Putamen (tissue), 1 donor: ENCODE results near the gene AMN1.
A peak's percentile ranks its signal among the peaks of the same experiment; 100 is the strongest.
"Not testable (repeated sequence)": the region's sequence is repeated elsewhere in the genome, so short reads cannot be mapped to it uniquely, and the experiment has no call there.

ENCODE experiments used
- DNase-seq: peaks from one replicate; pipeline ENCODE4 v3.0.0-alpha.2; 2016; ENCODE audit warnings: low spot score

AMN1 gene

GRCh38 chr12:31728917-31729640, at the start of gene AMN1:
AMN1 (minus strand) TSS chr12:31729021; CDS start chr12:31729008, 13 bp downstream.
- peak; percentile 98 for DNase-seq

DNA sequence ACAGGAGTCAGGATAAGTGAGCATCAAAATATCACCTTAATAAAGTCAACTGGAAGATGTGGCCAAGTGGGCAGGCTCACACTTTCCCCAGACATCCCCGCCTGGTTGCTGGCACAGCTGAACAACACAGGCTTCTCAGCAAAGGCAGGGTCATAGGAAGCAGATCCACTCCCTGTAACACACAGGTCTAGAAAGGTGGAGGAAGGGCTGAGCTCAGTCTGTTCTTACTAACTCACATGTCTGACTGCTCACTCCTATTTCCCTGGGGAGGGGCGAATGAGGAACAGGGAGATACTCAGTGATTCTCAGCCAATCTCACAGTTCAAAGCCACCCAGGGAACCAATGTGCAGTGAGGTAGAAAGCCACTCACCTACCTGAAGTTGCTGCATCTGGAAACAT, 45.0 kb upstream of the AMN1 start:
- DNase-seq = no peak

DNA sequence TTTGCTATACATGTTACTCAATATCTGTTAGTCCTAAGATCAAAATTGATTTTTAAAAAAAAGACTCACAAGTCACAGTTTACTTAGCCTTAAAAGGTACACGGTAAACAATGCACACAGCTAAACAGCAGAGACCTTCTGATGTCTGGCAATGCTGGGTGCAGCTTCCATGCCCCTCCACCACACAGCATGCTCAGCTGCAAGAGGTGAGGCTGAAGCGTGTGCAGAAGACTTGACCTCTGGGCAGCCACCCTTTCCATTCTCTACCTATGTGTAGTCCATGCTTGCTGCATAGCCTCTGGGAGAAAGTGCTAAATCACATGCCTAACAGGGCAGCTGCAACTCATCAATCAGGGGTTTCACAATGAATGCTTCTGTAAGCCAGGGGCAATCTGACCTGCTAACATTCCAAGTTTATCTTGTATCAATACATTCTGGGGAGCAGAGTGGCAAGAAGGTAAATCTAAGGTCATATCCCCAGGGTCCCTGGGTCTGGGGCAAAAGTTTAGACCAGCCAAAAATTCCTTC, 44.5 kb upstream of the AMN1 start:
- DNase-seq = no peak

DNA sequence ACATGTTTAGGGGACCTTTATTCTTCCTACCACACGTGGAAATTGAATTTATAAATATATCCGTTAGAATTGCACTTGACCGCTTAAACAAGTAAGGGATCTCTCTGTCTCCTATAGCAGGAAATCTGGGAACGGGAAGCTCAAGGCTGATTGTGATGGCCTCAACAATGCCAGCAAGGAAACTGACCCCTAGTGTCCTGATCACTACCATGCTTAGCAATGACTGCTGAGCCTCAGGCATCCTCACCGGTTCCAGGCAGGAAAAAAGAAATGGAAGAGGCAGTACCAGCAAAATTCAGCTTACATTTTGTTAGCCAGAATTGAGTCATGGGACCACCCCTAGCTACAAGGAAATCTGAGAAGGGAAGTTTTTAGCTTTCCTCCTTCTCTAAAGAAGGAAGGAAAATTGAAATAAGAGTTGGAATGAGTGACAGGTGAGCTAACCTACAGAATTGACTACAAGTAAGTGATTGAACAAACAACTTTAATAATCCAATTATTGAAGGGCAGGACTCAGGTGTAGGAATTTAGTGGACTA, 43.9 kb upstream of the AMN1 start:
- no peak for DNase-seq

- DNase-seq = no peak
Observed at GRCh38 chr12:31772186-31772585, 43.4 kb upstream of the AMN1 start.

DNA sequence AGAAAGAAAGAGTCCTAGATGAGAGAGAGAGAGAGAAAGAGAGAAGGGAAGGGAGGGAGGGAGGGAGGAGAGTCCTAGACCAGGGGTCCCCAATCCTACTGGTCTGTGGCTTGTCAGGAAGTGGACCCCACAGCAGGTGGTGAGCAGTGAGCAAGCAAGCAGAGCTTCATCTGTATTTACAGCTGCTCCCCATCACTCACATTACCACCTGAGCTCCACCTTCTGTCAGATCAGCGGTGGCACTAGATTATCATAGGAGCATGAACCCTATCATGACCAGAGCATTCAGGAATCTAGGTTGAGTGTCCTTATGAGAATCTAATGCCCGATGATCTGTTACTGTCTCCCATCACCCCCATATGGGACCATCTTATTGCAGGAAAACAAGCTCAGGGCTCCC, 39.2 kb upstream of the AMN1 start:
- no peak for DNase-seq

- DNase-seq = no peak
Observed at GRCh38 chr12:31765931-31766330, 37.1 kb upstream of the AMN1 start.

- no peak for DNase-seq
Observed at GRCh38 chr12:31759632-31760459, 31.0 kb upstream of the AMN1 start.

DNA sequence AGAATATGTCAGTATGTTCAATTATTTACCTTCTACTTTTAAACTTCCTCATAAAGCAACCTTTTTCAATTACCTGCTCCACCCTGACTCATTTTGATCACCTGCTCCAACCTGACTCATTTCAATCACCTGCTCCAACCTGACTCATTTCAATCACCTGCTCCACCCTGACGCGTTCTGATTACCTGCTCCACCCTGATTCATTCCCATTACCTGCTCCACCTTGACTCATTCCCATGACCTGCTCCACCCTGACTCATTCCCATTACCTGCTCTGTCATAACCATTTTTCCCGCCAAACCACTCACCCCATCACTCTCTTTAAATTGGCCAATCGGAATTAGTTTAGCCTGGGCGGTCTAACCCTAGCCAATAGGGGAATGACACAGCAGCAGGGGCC, 29.5 kb upstream of the AMN1 start:
- DNase-seq = not testable (repeated sequence)

- no peak for DNase-seq
Observed at GRCh38 chr12:31756977-31757420, 28.2 kb upstream of the AMN1 start.

GRCh38 chr12:31752450-31752849, 23.6 kb upstream of the AMN1 start:
- DNase-seq = no peak

GRCh38 chr12:31751085-31751484, 22.3 kb upstream of the AMN1 start:
- no peak for DNase-seq

DNA sequence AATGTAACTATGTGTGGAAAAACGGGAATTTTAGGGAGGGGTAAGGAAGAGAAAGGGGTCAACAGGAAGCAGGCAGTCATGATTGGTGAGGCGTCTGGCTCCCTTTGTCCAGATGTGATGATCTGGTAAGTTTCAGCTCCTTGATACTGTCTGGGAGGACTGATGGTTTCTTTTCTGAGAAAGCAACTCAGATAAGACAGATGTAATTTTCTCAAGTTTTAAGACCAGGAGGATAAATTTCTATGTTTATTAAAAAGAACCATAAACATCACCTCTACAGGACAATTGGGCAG, 21.9 kb upstream of the AMN1 start:
- DNase-seq = no peak

DNA sequence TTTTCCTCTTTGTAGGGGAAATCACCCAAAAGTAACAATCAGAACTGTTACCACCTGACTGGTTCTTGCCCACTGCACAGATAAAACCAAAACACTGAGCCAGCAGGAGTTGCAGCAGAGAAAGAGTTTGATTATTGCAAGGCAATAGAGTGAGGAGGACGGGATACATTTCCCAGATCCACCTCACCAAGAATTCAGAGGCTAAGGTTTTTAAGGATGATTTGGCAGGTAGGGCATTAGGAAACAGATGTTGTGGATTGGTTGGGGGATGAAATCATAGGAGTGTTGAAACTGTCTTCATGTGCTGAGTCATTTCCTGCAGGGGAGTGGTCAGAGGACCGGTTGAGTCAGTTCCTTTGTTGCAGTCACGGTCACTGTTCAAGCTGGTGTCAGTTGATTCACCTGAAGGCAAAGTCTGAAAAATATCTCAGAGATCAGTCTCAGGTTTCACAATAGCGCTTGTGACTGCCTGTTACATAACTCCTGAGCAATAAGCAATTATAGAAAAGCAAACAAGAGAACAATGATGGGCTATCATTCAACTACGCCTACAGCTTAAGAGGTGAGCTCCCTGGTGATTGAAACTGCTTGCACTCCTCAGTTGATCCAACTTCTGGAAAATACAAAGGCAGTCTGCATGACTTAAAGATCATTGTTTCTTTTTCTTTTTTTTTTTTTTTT, 20.3 kb upstream of the AMN1 start:
- DNase-seq = peak; percentile 42

- DNase-seq = no peak
Observed at GRCh38 chr12:31745242-31745641, 16.4 kb upstream of the AMN1 start.

GRCh38 chr12:31744363-31744762, 15.5 kb upstream of the AMN1 start:
- DNase-seq = not testable (repeated sequence)

- no peak for DNase-seq
Observed at GRCh38 chr12:31742891-31743290, 14.1 kb upstream of the AMN1 start.

DNA sequence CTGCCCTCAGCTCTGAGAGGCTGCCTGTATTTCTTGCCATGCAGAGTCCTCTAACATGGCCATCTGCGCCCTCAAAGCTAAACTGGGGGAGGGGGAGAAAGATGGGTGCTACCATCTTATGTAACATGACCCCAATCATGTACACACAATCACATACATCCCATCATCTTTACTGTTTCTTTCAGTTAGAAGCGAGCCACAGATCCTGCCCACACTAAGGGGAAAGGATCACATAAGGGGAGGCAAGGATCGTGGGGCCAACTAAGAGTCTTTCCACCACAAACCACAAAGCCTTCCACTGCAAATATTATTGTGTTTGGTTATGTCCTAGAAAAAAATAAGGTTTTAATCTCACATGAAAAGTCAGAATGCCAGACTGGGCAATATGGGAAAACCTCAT, 11.8 kb upstream of the AMN1 start:
- DNase-seq = no peak

- no peak for DNase-seq
Observed at GRCh38 chr12:31737763-31738162, 8.9 kb upstream of the AMN1 start.

DNA sequence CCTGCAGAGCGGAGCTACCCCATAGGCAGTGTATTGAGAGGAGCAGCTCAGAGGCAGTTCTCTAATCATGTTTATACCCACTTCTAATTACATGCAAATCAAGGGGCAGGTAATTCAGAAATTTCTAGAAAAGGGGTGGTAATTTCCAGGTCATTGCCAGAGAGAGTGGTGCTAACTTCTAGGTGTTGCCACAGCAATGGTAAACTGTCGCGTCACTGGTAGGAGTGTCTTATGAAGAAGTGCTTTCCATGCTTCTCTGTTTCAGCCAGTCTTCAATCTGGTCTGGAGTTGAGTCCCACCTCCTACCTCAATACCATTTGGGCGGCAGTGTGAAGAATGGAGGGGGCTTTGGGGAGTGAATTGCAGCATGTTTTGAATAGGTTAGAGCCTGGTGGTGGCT, 8.5 kb upstream of the AMN1 start:
- DNase-seq = no peak

DNA sequence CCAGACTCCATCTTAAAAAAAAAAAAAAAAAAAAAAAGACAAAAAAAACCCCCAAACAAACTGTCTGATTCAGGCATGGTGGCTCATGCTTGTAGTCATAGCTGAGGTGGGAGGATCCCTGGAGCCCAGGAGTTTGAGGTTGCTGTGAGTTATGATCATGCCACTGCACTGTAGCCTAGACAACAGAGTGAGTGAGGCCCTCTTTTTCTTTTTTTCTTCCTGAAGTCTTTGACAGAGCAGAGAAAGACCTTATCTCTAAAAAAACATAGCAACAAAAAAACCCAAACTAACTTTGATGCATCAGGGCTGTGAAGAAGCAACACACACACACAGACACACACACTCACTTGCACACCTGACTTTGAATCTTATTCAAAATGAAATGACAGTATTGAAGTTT, 7.7 kb upstream of the AMN1 start:
- no peak for DNase-seq
